ENCODE measurements around the gene KRTAP5-10.

DNA sequence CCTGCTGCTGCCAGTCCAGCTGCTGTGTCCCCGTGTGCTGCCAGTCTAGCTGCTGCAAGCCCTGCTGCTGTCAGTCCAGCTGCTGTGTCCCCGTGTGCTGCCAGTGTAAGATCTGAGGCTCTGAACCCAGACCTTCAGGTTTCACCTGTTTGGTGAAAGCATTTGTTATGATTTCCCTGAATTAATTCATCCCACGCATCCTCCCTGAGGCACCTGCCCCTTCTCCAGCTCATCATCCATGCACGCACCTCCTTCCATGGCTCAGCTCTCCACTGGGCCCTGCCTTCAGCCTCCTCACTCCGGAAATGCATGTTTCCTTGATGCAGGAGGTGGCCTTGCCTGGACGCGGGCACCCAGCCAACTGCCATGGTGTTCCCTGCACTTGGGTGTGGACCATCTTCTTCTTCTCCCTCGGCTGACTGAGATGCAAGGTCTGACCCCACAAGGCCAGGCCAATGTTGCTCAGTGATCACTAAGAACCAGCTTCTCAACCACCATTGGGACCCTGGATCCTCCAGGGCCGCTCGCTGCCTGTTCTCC, 788 bp downstream of the KRTAP5-10 start:
- TF ChIP-seq, protein P1, sequence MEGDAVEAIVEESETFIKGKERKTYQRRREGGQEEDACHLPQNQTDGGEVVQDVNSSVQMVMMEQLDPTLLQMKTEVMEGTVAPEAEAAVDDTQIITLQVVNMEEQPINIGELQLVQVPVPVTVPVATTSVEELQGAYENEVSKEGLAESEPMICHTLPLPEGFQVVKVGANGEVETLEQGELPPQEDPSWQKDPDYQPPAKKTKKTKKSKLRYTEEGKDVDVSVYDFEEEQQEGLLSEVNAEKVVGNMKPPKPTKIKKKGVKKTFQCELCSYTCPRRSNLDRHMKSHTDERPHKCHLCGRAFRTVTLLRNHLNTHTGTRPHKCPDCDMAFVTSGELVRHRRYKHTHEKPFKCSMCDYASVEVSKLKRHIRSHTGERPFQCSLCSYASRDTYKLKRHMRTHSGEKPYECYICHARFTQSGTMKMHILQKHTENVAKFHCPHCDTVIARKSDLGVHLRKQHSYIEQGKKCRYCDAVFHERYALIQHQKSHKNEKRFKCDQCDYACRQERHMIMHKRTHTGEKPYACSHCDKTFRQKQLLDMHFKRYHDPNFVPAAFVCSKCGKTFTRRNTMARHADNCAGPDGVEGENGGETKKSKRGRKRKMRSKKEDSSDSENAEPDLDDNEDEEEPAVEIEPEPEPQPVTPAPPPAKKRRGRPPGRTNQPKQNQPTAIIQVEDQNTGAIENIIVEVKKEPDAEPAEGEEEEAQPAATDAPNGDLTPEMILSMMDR (IDR thresholded peaks at IDR 0.05; ENCODE audit: insufficient read depth, low read length, poor library complexity, severe bottlenecking): no peak
- no peak for TF ChIP-seq EZH2phosphoT487 (conservative IDR thresholded peaks at IDR 0.05; ENCODE audit: low read length)

All from SU-DHL-6 (cell line).